Astrocyte of the spinal cord (primary cell): Measurements from ENCODE around the gene SUSD2.
A peak's percentile ranks its signal among the peaks of the same experiment; 100 is the strongest.
"Not testable (repeated sequence)": the region's sequence is repeated elsewhere in the genome, so short reads cannot be mapped to it uniquely, and the experiment has no call there.

Experiments
- DNase-seq: peaks from one replicate; pipeline ENCODE4 v3.0.0; 2011; ENCODE audit warnings: low read depth, low spot score
- H3K4me3 ChIP-seq: 2 replicates; pipeline ENCODE4 v1.5.1; 2011; ENCODE audit warnings: low read depth, mild to moderate bottlenecking, low read length, moderate library complexity
- CTCF ChIP-seq: IDR thresholded peaks from 2 replicates; pipeline ENCODE4 v1.5.1; 2012; ENCODE audit warnings: low read depth, mild to moderate bottlenecking, low read length, inconsistent platforms
- in situ Hi-C: cut with HindIII; loops from 2 replicates; pipeline ENCODE4 v1.10.0; 2017; ENCODE audit warnings: low sequenced_read_pairs

SUSD2 gene

GRCh38 chr22:24200619-24201212 lies 19.4 kb downstream of the SUSD2 start:
- in situ Hi-C loops, result no loop called here
- DNase-seq, result peak; percentile 79
- no peak for TF ChIP-seq CTCF
- no peak overlapping the region for H3K4me3 ChIP-seq

GRCh38 chr22:24201681-24202614 lies 20.7 kb downstream of the SUSD2 start:
- H3K4me3 ChIP-seq, result no peak overlapping the region
- in situ Hi-C loops, result no loop called here
- DNase-seq, result no peak
- no peak for TF ChIP-seq CTCF

DNA sequence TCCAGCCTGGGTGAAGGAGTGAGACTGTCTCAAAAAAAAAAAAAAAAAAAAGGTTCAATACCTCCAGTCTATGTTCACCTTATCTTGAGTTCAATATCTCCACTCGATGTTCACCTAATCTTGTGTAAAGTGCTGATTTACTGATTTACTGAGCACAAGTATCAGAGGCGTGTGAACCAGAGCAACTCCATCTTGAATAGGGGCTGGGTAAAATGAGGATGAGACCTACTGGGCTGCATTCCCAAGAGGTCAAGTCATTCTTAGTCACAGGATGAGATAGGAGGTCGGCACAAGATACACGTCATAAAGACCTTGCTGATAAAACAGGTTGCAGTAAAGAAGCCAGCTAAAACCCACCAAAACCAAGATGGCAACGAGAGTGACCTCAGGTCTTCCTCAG lies 22.6 kb downstream of the SUSD2 start:
- H3K4me3 ChIP-seq, in situ Hi-C loops, DNase-seq: not testable (repeated sequence)

DNA sequence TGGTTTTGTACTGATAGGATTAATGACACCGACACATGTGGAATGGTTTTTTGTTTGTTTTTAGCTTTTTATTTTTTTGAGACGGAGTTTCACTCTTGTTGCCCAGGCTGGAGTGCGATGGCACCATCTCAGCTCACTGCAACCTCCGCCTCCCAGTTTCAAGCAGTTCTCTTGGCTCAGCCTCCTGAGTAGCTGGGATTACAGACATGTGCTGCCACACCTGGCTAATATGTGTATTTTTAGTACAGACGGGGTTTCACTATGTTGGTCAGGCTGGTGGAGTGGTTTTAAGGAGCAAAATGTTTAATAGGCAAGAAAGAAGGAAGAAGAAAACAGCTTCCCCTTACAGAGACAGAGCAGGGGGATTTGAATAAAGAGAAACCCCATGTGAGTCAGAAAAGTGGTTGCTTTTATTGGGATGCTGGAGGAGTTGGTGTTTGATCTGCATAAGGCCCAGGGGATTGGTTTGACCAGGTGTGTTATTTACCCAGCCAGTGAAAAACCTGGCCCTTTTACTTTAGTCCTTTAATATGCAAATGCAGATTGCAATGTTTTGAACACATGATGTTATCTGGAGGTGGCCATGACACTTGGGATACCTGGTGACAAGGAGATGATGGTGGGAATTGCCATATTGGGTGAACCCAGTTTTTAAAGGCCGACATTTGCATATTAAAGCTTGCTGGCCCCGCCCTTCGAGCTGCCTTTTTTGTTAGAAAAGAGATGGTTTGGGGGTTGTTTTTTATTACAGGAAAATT lies 24.3 kb downstream of the SUSD2 start:
- TF ChIP-seq CTCF, result no peak
- DNase-seq, result no peak
- in situ Hi-C loops, result no loop called here
- H3K4me3 ChIP-seq, result no peak overlapping the region

GRCh38 chr22:24206460-24207263 lies 25.4 kb downstream of the SUSD2 start:
- in situ Hi-C loops, H3K4me3 ChIP-seq: not testable (repeated sequence)
- DNase-seq, result peak; percentile 29

GRCh38 chr22:24207264-24208011 lies 26.2 kb downstream of the SUSD2 start:
- peak; percentile 33 for DNase-seq
- in situ Hi-C loops, result no loop called here
- TF ChIP-seq CTCF, result no peak
- H3K4me3 ChIP-seq, result no peak overlapping the region
